Gastrocnemius medialis (tissue), 4 donors: ENCODE data around the gene JCAD. TPM values are rescaled to one million over a fixed set of nuclear protein-coding genes. Genes with fewer than 3 reads are reported as not detected.

ENCODE experiments used
- ATAC-seq, 2 donors: fragments of 150-250 bp; one replicate each; pipeline ENCODE4 v1.9.1; 2016
- DNase-seq, 2 donors: peaks; one replicate each; pipeline ENCODE4 v3.0.0-alpha.2; 2019
- H3K27ac ChIP-seq, 4 donors: fragments of 200-600 bp; sonication (generic); 1 replicate in 1 of 4; 2 replicates in 3 of 4; pipeline ENCODE4 v1.5.1; 2016 to 2018; ENCODE audit warnings: mild to moderate bottlenecking in 2 of 4, moderate library complexity in 1 of 4
- H3K27me3 ChIP-seq, 3 donors: fragments of 200-600 bp; sonication (generic) in 2 of 3; 1 replicate in 1 of 3; 2 replicates in 2 of 3; pipeline versions ENCODE4 v1.5.1 to v1.6.0; 2016 to 2019; ENCODE audit warnings: mild to moderate bottlenecking in 1 of 3, moderate library complexity in 1 of 3
- H3K36me3 ChIP-seq, 2 donors: fragments of 200-600 bp; sonication (generic) in 1 of 2; one replicate each; pipeline ENCODE4 v1.5.1; 2017 to 2018
- H3K4me1 ChIP-seq, 2 donors: fragments of 200-600 bp; sonication (generic) in 1 of 2; one replicate each; pipeline ENCODE4 v1.5.1; 2016 to 2017; ENCODE audit warnings: mild to moderate bottlenecking in 2 of 2
- H3K4me3 ChIP-seq, 4 donors: fragments of 200-600 bp; sonication (generic) in 3 of 4; 1 replicate in 1 of 4; 2 replicates in 3 of 4; pipeline ENCODE4 v1.5.1; 2016 to 2019; ENCODE audit warnings: mild to moderate bottlenecking in 2 of 4
- H3K9me3 ChIP-seq, 3 donors: fragments of 200-600 bp; sonication (generic) in 2 of 3; 1 replicate in 1 of 3; 2 replicates in 2 of 3; pipeline ENCODE4 v1.5.1; 2016 to 2019
- POLR2A ChIP-seq, 2 donors: fragments of 450-650 bp; IDR thresholded peaks; one replicate each; pipeline ENCODE4 v1.6.1; 2017; ENCODE audit warnings: antibody characterized with exemption in 2 of 2, mild to moderate bottlenecking in 2 of 2, moderate library complexity in 2 of 2
- in situ Hi-C, 4 donors: fragments of 200-750 bp; cut with MboI; loops; one replicate each; pipeline versions ENCODE4 v1.15.0 to v1.8.0; 2017; ENCODE audit warnings: low sequenced_read_pairs in 4 of 4
- intact Hi-C: fragments of 100-400 bp; cut with DNase I; formaldehyde crosslinking; loops from one replicate; pipeline ENCODE4 v1.15.1; 2023; ENCODE audit warnings: low total_unique reads
- total RNA-seq, 4 donors: library from RNA; depleted of rRNA; stranded (reverse); fragments of >200 nt; gene quantifications; one replicate each; pipeline versions ENCODE4 v1.1.0 to v1.2.3, GENCODE V29; 2016
- TF ChIP-seq, protein P1 (sequence below), 5 experiments: fragments of 450-650 bp in 3 of 5; fragments of 200-600 bp in 2 of 5; sonication (generic) in 2 of 5; IDR thresholded peaks in 4 of 5; conservative IDR thresholded peaks in 1 of 5; 1 replicate in 4 of 5; 2 replicates in 1 of 5; pipeline ENCODE4 v1.5.1; 2016 to 2019; ENCODE audit warnings: antibody characterized with exemption in 5 of 5, mild to moderate bottlenecking in 3 of 5, moderate library complexity in 3 of 5

The JCAD gene
- total RNA-seq, 4 donors from 2014 or later = 6.0 to 12.1 (median 6.5) TPM

DNA sequence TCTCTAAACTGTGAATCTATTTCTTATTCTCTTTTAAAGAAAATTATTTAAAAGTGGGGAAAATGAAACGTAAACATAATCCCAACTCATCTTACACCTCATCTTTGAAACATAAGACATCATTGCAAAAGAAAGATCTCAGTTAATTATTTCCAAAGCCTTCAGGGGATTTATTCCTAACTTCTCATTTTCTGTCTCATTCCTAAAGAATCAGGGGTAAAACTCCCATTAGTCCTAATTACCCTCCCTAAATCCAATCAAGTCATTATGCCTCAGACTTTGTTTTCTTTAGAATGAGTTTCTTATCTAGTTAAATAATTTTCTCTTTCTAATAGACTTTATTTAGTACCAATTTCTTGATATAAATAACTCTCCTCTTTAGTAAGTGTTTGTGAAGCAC lies 39.7 kb upstream of the JCAD start:
- Histone ChIP-seq H3K4me1 (no peaks in the 10 kb centered on the region), H3K4me3 (no peak overlapping the region), H3K36me3 (no peaks in the 10 kb centered on the region), H3K9me3 (no peaks in the 10 kb centered on the region), H3K27me3 (no peaks in the 10 kb centered on the region), H3K27ac (no peak overlapping the region)
- DNase-seq (no peak), ATAC-seq (no peak)
- intact Hi-C loops = no loop called here
- in situ Hi-C loops = no loop called here
- TF ChIP-seq, protein P1, sequence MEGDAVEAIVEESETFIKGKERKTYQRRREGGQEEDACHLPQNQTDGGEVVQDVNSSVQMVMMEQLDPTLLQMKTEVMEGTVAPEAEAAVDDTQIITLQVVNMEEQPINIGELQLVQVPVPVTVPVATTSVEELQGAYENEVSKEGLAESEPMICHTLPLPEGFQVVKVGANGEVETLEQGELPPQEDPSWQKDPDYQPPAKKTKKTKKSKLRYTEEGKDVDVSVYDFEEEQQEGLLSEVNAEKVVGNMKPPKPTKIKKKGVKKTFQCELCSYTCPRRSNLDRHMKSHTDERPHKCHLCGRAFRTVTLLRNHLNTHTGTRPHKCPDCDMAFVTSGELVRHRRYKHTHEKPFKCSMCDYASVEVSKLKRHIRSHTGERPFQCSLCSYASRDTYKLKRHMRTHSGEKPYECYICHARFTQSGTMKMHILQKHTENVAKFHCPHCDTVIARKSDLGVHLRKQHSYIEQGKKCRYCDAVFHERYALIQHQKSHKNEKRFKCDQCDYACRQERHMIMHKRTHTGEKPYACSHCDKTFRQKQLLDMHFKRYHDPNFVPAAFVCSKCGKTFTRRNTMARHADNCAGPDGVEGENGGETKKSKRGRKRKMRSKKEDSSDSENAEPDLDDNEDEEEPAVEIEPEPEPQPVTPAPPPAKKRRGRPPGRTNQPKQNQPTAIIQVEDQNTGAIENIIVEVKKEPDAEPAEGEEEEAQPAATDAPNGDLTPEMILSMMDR (IDR thresholded peaks at IDR 0.05 in 4 of 5, conservative IDR thresholded peaks at IDR 0.05 in 1 of 5) = no peak
- no peak for TF ChIP-seq POLR2A (IDR thresholded peaks at IDR 0.05)

DNA sequence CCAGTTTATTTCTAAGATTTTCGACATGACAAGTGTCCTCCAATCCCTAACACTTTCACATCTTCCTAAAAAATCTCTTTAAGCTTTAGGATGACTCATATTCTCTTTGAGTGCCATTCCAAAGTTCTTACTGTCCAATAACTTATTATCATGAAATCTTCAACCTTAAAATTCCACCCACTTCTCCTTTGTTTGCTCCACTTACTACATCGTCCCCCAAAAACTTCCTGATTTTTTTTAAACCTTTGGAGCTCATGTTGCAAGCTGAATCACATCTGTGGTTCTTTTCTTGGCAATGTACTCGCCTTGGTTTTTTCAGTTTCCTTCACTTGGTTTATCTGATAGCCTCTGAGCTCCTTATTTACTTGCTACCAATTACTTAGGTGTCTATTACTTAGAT lies 39.2 kb upstream of the JCAD start:
- DNase-seq = no peak
- no peak for ATAC-seq
- Histone ChIP-seq H3K4me1 (no peaks in the 10 kb centered on the region), H3K27ac (no peak overlapping the region), H3K27me3 (no peaks in the 10 kb centered on the region), H3K4me3 (no peak overlapping the region), H3K9me3 (no peaks in the 10 kb centered on the region), H3K36me3 (no peaks in the 10 kb centered on the region)
- TF ChIP-seq, protein P1 (IDR thresholded peaks at IDR 0.05 in 4 of 5, conservative IDR thresholded peaks at IDR 0.05 in 1 of 5) = no peak
- TF ChIP-seq POLR2A (IDR thresholded peaks at IDR 0.05) = no peak
- in situ Hi-C loops = no loop called here
- intact Hi-C loops = no loop called here

DNA sequence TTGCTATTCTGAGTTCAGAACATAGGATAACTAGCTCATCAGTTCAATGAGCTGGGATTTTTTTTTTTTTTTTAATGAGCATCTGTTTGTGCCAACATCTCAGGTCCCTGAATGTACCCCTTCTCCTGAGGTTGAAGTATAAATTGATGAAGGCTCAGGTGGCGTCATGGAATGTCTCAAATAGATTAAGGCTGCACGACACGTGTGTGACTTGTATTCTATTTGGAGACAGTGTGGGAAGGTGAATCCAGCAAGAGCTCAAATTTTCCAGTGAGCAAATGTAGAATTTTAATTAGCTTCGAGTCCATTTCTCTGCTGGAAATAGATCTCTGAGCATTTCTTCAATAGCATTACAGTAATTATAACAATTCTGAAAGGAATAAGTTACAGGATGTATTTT lies 37.2 kb upstream of the JCAD start:
- no peak for TF ChIP-seq POLR2A (IDR thresholded peaks at IDR 0.05)
- TF ChIP-seq, protein P1 (IDR thresholded peaks at IDR 0.05 in 4 of 5, conservative IDR thresholded peaks at IDR 0.05 in 1 of 5) = no peak
- H3K4me3 ChIP-seq = no peak overlapping the region
- no peak for DNase-seq
- in situ Hi-C loops = no loop called here
- no peaks in the 10 kb centered on the region for H3K27me3 ChIP-seq
- H3K9me3 ChIP-seq = no peaks in the 10 kb centered on the region
- no peaks in the 10 kb centered on the region for H3K36me3 ChIP-seq
- no peak overlapping the region for H3K27ac ChIP-seq
- no peak for ATAC-seq
- intact Hi-C loops = no loop called here
- H3K4me1 ChIP-seq = no peaks in the 10 kb centered on the region

DNA sequence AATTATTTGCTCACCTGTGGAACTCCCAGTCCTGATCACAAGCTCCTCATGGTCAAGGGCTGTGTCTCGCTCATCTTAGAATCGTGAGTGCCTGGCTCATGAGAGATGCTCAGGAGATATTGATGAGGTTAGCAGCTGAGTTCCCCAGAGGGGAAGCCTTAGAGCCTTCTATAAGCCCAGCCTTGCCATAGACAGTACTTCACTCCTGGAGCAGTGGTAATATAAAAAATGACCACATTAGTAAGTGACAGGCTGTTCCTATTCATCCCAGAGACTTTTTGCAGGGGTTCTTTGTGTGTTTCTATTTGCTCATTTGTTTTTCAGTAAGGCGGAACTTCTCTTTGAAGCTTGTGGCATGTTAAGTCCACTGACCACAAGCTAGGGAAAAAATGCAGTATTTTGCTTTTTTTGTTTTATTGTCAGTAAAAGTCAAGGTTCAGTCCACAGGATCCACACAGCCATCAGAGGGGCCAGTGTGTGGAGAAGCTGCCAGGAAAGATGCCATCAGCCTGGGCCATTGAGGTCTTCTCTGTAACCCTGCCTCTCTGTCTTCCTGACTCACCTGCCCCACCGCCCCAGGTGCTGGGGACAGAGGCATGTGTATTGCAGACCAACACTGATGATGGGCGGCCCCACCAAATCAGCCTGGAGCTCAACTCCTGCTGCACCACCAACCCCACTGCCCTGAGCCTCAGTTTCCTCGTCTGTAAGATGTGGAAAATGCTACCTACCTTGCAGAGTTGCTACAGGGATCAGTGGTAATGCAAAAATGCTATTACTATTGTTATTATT lies 36.4 kb upstream of the JCAD start:
- TF ChIP-seq, protein P1 (IDR thresholded peaks at IDR 0.05 in 4 of 5, conservative IDR thresholded peaks at IDR 0.05 in 1 of 5) = no peak
- TF ChIP-seq POLR2A (IDR thresholded peaks at IDR 0.05) = no peak

More for the DNA sequence above, 36.4 kb upstream of the JCAD start:
- DNase-seq = no peak
- intact Hi-C loops = no loop called here
- H3K4me3 ChIP-seq = no peak overlapping the region
- H3K27me3 ChIP-seq = no peaks in the 10 kb centered on the region
- H3K27ac ChIP-seq = no peak overlapping the region
- no peaks in the 10 kb centered on the region for H3K36me3 ChIP-seq
- in situ Hi-C loops = no loop called here
- ATAC-seq = no peak
- H3K4me1 ChIP-seq = no peaks in the 10 kb centered on the region
- no peaks in the 10 kb centered on the region for H3K9me3 ChIP-seq
